Common myeloid progenitor, CD34-positive (primary cell): ENCODE data around the gene TMEM139.

Experiments
- CTCF ChIA-PET: fragments of 350-600 bp; sonication (Branson Sonifier 250); formaldehyde crosslinking; loops from one replicate; lab custom pipeline; 2021; ENCODE audit warnings: antibody characterized with exemption; lab: Charles Lee
- POLR2A ChIA-PET: fragments of 350-600 bp; sonication (Branson Sonifier 250); formaldehyde crosslinking; loops from one replicate; lab custom pipeline; 2021; ENCODE audit warnings: antibody characterized with exemption; lab: Charles Lee
- DNase-seq, 3 donors: peaks; one replicate each; pipeline versions ENCODE4 v3.0.0 to v3.0.0-alpha.2; 2013
- H3K27ac ChIP-seq, 2 experiments: 1 replicate in 1 of 2; 2 replicates in 1 of 2; pipeline ENCODE4 v1.7.0; 2013; ENCODE audit warnings: inconsistent platforms in 2 of 2, low read length in 2 of 2, mild to moderate bottlenecking in 2 of 2, low read depth in 1 of 2, moderate library complexity in 1 of 2; ENCODE audit not compliant: severe bottlenecking in 2 of 2, insufficient read depth in 1 of 2, poor library complexity in 1 of 2
- H3K27me3 ChIP-seq, 5 experiments: replicated peaks in 2 of 5; 1 replicate in 3 of 5; 2 replicates in 2 of 5; pipeline versions ENCODE4 v1.6.1 to v1.7.0; 2013; ENCODE audit warnings: low read length in 4 of 5, mild to moderate bottlenecking in 2 of 5, moderate library complexity in 2 of 5, inconsistent platforms in 1 of 5; ENCODE audit not compliant: insufficient read depth in 5 of 5, control insufficient read depth in 4 of 5
- H3K36me3 ChIP-seq, 4 experiments: 1 replicate in 2 of 4; 2 replicates in 2 of 4; pipeline versions ENCODE4 v1.6.1 to v1.7.0; 2013; ENCODE audit warnings: low read length in 3 of 4, control low read depth in 1 of 4, mild to moderate bottlenecking in 1 of 4; ENCODE audit not compliant: control insufficient read depth in 4 of 4, insufficient read depth in 4 of 4
- H3K4me1 ChIP-seq, 4 experiments: 1 replicate in 3 of 4; 2 replicates in 1 of 4; pipeline versions ENCODE4 v1.6.1 to v1.7.1; 2013; ENCODE audit warnings: low read length in 3 of 4, mild to moderate bottlenecking in 3 of 4, control low read depth in 1 of 4, inconsistent platforms in 1 of 4, moderate library complexity in 1 of 4; ENCODE audit not compliant: control insufficient read depth in 4 of 4, insufficient read depth in 4 of 4; ENCODE audit errors: control extremely low read depth in 1 of 4
- H3K4me3 ChIP-seq, 7 experiments: 1 replicate in 4 of 7; 2 replicates in 3 of 7; pipeline versions ENCODE4 v1.5.1 to v1.7.0; 2013; ENCODE audit warnings: mild to moderate bottlenecking in 7 of 7, low read length in 6 of 7, moderate library complexity in 6 of 7, inconsistent platforms in 2 of 7, low read depth in 2 of 7, control low read depth in 1 of 7; ENCODE audit not compliant: insufficient read depth in 4 of 7, control insufficient read depth in 1 of 7; ENCODE audit errors: extremely low read depth in 1 of 7
- H3K9me3 ChIP-seq, 5 experiments: 1 replicate in 4 of 5; 2 replicates in 1 of 5; pipeline versions ENCODE4 v1.6.1 to v1.7.1; 2013; ENCODE audit warnings: low read length in 4 of 5, mild to moderate bottlenecking in 2 of 5, inconsistent platforms in 1 of 5, low read depth in 1 of 5, moderate library complexity in 1 of 5; ENCODE audit not compliant: control insufficient read depth in 4 of 5, insufficient read depth in 2 of 5; ENCODE audit errors: control extremely low read depth in 1 of 5
- WGBS: methylation state at CpG from one replicate; pipeline ENCODE4 v1.1.5; 2013; ENCODE audit not compliant: insufficient coverage; 5-methylcytosine and 5-hydroxymethylcytosine counted together

The TMEM139 gene

DNA sequence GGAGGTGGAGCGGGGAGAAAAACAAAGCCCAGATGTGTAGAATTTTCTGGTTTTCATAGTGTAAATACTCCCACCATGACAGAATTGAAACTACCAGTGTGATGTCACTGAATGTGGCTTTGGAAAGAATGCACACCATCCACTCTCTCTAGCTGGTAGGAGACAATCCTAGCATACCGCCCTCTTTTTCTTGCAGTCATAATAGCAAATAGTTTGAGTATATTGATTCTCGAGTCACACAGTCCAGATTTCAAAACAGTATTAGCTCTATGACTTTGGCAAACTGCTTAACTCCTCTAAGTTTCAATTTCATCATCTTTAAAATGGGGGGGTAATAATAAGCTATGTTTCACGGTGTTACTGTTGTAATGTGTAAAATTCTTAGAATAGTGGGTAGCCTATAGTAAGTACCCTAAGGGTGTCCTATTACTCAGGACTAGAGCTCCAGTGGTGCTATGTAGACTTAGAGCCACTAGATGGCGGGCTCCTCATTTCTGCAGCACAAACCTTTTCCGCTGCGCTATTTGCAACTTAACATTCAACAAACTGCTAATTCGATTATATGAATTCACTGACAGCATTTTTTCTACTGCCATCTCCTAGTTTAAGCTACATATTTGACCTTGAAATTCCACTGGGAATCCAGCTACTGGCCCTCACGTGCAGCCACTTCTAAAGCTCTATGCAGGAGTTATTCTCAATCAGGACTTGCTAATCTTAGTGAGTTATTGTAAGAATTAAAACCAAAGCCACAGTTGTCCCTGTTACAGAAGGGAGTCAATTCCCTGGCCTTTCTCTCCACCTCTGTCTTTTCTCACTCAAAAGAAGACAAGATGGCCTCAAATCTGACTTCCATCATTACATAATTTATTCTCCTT, 44.2 kb upstream of the TMEM139 start:
- Histone ChIP-seq H3K36me3 (peaks cover 0 to 2% (median 0%) of the 10 kb centered on the region in 4 experiments), H3K9me3 (peaks cover 0 to 12% (median 3%) of the 10 kb centered on the region in 5 experiments), H3K27me3 (no peaks in the 10 kb centered on the region), H3K4me3 (no peak overlapping the region), H3K27ac (no peak overlapping the region), H3K4me1 (peaks cover 4 to 24% (median 13%) of the 10 kb centered on the region in 4 experiments)
- peak; percentile 83 to 89 (median 88) for DNase-seq
- POLR2A ChIA-PET, result no interaction called here
- CTCF ChIA-PET, result interaction anchor here (0.7 to 8.7 kb wide), 53 partner anchors 9 to 265 kb away, joined by 3 to 108 read pairs (median 5); partner anchors contain the start of genes CASP2, CLCN1, GSTK1 and TAS2R40
- 0% methylated on average over 1 of the region's 9 CpGs for whole genome bisulfite sequencing

DNA sequence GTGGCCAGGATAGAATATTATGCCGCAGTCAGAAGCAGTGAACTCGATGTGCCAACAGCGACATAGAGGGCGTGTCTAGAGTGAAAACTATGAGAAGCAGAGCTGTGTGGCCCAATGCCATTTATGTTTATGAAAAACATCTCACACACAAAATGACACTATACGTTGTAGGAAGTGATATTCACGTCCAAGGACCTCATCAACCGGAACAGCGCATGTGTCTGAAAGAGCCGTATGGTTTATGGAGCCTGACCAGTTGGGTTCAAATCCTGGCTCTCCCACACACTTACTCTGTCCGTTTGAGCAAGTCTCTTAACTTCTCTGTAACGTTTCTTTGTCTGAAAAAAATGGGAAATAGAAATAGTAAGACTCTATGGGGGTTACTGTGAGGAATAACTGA, 42.5 kb upstream of the TMEM139 start:
- POLR2A ChIA-PET, result no interaction called here
- Histone ChIP-seq H3K36me3 (peaks cover 0 to 2% (median 0%) of the 10 kb centered on the region in 4 experiments), H3K27ac (no peak overlapping the region), H3K9me3 (no peaks in the 10 kb centered on the region), H3K4me1 (peaks cover 4 to 26% (median 18%) of the 10 kb centered on the region in 4 experiments), H3K27me3 (no peaks in the 10 kb centered on the region), H3K4me3 (no peak overlapping the region)
- CTCF ChIA-PET, result interaction anchor here (0.7 to 8.7 kb wide), 9 partner anchors 13 to 262 kb away, joined by 3 to 108 read pairs (median 3); no protein-coding TSS in a partner anchor
- WGBS, result 95% methylated on average over 8 of the region's 11 CpGs
- no peak for DNase-seq

DNA sequence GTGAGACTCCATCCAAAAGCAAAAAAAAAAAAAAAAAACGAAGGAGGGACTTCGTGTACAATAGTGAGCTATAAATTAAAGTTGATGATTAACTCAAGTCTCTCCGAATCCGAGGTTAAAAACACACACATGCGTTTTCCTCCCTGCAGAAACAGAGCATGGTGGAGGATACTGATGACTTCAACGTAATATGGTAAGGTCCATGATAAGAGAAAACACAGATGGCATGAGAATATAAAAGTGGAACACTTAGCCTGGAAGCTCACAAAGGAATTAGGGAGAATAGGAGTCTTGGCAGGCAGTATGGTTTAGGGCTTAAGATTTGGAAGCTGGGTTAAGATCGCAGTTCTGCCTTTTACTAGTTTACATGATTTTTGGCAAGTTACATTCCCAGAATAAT, 41.6 kb upstream of the TMEM139 start:
- CTCF ChIA-PET, result interaction anchor here (0.7 to 8.7 kb wide), 10 partner anchors 10 to 172 kb away, joined by 3 to 108 read pairs (median 3); partner anchors contain the start of gene GSTK1
- DNase-seq, result no peak
- Histone ChIP-seq H3K36me3 (peaks cover 0 to 2% (median 0%) of the 10 kb centered on the region in 4 experiments), H3K9me3 (no peaks in the 10 kb centered on the region), H3K4me3 (no peak overlapping the region), H3K27ac (no peak overlapping the region), H3K4me1 (peaks cover 4 to 26% (median 18%) of the 10 kb centered on the region in 4 experiments), H3K27me3 (no peaks in the 10 kb centered on the region)
- POLR2A ChIA-PET, result no interaction called here
- WGBS, result 96% methylated on average over 3 of the region's 7 CpGs

DNA sequence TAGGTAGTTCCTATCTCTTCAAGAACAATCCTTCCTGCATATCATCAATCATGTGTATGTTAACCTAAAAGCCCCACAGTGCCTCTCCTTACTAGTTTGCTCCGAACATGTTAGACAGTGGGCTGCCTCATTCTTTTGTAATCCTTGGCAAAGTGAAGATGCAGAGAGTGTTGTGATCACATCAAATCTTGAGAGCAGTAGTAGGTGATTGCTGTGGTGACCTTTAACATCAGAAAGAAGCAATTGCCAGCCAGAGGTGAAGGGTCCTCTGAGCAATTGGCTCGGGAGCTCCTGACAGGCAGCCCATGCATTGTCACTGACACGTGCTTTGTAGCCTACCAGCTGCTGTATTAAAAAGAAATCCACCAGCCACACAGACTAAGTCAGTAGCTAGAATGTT, 41.1 kb upstream of the TMEM139 start:
- peaks cover 0 to 2% (median 0%) of the 10 kb centered on the region in 4 experiments for H3K36me3 ChIP-seq
- H3K4me3 ChIP-seq, result no peak overlapping the region
- no peaks in the 10 kb centered on the region for H3K27me3 ChIP-seq
- no peaks in the 10 kb centered on the region for H3K9me3 ChIP-seq
- DNase-seq, result no peak
- ChIA-PET POLR2A (no interaction called here), CTCF (interaction anchor here (0.9 to 8.7 kb wide), 8 partner anchors 10 to 102 kb away, joined by 3 to 108 read pairs (median 4); partner anchors contain the start of gene GSTK1)
- peaks cover 4 to 26% (median 17%) of the 10 kb centered on the region in 4 experiments for H3K4me1 ChIP-seq
- 100% methylated on average over 1 of the region's 3 CpGs for WGBS
- no peak overlapping the region for H3K27ac ChIP-seq

DNA sequence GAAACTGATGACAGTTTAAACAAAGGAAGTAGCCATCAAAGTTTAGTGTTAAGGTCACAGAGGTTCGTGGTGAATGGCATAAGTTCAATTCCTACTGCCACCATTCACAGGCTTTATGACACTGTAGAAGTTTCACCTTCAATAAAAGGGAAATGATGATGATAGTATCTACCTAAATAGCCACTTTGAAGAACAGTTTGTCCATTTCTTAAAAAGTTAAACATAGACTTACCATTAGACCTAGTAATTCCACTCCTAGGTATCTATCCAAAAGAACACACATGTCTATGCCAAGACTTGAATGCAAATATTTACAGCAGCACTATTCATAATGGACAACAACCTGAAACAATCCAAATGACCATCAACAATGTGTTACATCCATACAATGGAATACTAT, 40.4 kb upstream of the TMEM139 start:
- WGBS, result no CpG with 5 or more reads among the region's 1 CpG
- ChIA-PET CTCF (interaction anchor here (1.0 to 8.7 kb wide), 5 partner anchors 19 to 62 kb away, joined by 3 to 108 read pairs (median 5); partner anchors contain the start of gene GSTK1), POLR2A (no interaction called here)
- Histone ChIP-seq H3K4me3 (no peak overlapping the region), H3K9me3 (no peaks in the 10 kb centered on the region), H3K4me1 (peaks cover 4 to 25% (median 13%) of the 10 kb centered on the region in 4 experiments), H3K36me3 (peaks cover 0 to 2% (median 0%) of the 10 kb centered on the region in 4 experiments), H3K27me3 (no peaks in the 10 kb centered on the region), H3K27ac (no peak overlapping the region)
- DNase-seq, result no peak

DNA sequence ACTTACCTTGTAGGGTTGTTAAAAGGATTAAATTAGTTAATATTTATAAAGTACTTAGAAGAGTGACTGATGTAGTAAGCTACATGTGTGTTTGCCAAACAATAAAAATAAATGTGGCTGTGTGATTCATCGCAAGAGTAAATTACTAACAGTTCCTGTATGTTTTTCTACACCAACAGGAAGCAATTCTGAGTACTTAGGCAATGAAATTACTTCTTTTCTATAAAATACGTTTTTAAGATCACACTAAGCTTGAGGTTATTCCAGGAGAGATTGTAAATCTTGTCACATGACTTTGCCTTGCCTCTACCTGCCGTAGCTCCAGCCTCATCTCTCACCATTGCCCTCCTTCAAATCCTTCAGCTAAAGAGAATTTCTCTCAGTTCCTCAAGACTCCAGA, 39.6 kb upstream of the TMEM139 start:
- WGBS, result 47% methylated on average over 2 of the region's 3 CpGs
- Histone ChIP-seq H3K9me3 (no peaks in the 10 kb centered on the region), H3K4me3 (no peak overlapping the region), H3K27ac (no peak overlapping the region), H3K4me1 (peaks cover 4 to 23% (median 12%) of the 10 kb centered on the region in 4 experiments), H3K27me3 (no peaks in the 10 kb centered on the region), H3K36me3 (peaks cover 0 to 2% (median 0%) of the 10 kb centered on the region in 4 experiments)
- ChIA-PET POLR2A (no interaction called here), CTCF (interaction anchor here (1.0 to 1.2 kb wide), 6 partner anchors 11 to 60 kb away, joined by 3 to 4 read pairs (median 3); partner anchors contain the start of gene GSTK1)
- DNase-seq, result peak in 2 of 3 donors; percentile 60 to 69
